ENCODE results near the gene PKNOX1. TPM values are rescaled to one million over a fixed set of nuclear protein-coding genes. Genes with fewer than 3 reads are reported as not detected.
"Not testable (repeated sequence)": the region's sequence is repeated elsewhere in the genome, so short reads cannot be mapped to it uniquely, and the experiment has no call there.

PKNOX1 gene
- total and polyA plus RNA-seq, 3 donors from 2014 or later = 22.1 to 82.5 (median 38.8) TPM

- no peak overlapping the region for H3K27ac ChIP-seq
- intact Hi-C loops (cut with DNase I; ENCODE audit: low total_unique reads) = no loop called here
- no peaks in the 10 kb centered on the region for H3K4me1 ChIP-seq
- H3K9me3 ChIP-seq = no peaks in the 10 kb centered on the region
- H3K36me3 ChIP-seq (ENCODE audit: low read depth, missing control alignments) = no peaks in the 10 kb centered on the region
- no peak for DNase-seq
- 97 to 100% methylated on average over 1 of the region's 1 CpG for WGBS, 2 donors
- H3K27me3 ChIP-seq = no peaks in the 10 kb centered on the region
- no peak overlapping the region for H3K4me3 ChIP-seq
- TF ChIP-seq POLR2A (IDR thresholded peaks at IDR 0.05) = no peak
- no peak for TF ChIP-seq CTCF (IDR thresholded peaks at IDR 0.05)
Observed at GRCh38 chr21:43034101-43034500, 59.7 kb downstream of the PKNOX1 start.

- Histone ChIP-seq H3K4me1 (no peaks in the 10 kb centered on the region), H3K4me3 (no peak overlapping the region), H3K36me3 (ENCODE audit: low read depth, missing control alignments) (no peaks in the 10 kb centered on the region), H3K9me3 (no peaks in the 10 kb centered on the region), H3K27me3 (no peaks in the 10 kb centered on the region), H3K27ac (no peak overlapping the region)
- 49 to 76% methylated on average over 5 of the region's 5 CpGs for WGBS, 2 donors
- no peak for DNase-seq
- intact Hi-C loops (cut with DNase I; ENCODE audit: low total_unique reads) = no loop called here
- TF ChIP-seq POLR2A (IDR thresholded peaks at IDR 0.05) (no peak), CTCF (IDR thresholded peaks at IDR 0.05) (no peak)
Observed at GRCh38 chr21:43034826-43035225, 60.5 kb downstream of the PKNOX1 start.

GRCh38 chr21:43036889-43037288, 62.5 kb downstream of the PKNOX1 start:
- H3K4me1 ChIP-seq; H3K27me3 ChIP-seq; intact Hi-C loops (cut with DNase I; ENCODE audit: low total_unique reads); H3K36me3 ChIP-seq (ENCODE audit: low read depth, missing control alignments); H3K9me3 ChIP-seq; H3K27ac ChIP-seq; DNase-seq; H3K4me3 ChIP-seq: not testable (repeated sequence)
- no CpG with 5 or more reads among the region's 17 CpGs for WGBS, 2 donors

GRCh38 chr21:43037918-43038658, 63.7 kb downstream of the PKNOX1 start:
- H3K9me3 ChIP-seq = not testable (repeated sequence)

GRCh38 chr21:43038659-43039044, 64.3 kb downstream of the PKNOX1 start:
- H3K4me1 ChIP-seq; H3K4me3 ChIP-seq; H3K36me3 ChIP-seq (ENCODE audit: low read depth, missing control alignments); H3K27me3 ChIP-seq; DNase-seq; intact Hi-C loops (cut with DNase I; ENCODE audit: low total_unique reads); H3K27ac ChIP-seq; H3K9me3 ChIP-seq: not testable (repeated sequence)
- 78% methylated on average over 8 of the region's 10 CpGs; no CpG with 5 or more reads in 1 of the 2 donors for WGBS, 2 donors

More at GRCh38 chr21:43037918-43038658, 63.7 kb downstream of the PKNOX1 start:
- intact Hi-C loops (cut with DNase I; ENCODE audit: low total_unique reads); H3K4me3 ChIP-seq; DNase-seq; H3K4me1 ChIP-seq; H3K36me3 ChIP-seq (ENCODE audit: low read depth, missing control alignments); H3K27me3 ChIP-seq; H3K27ac ChIP-seq: not testable (repeated sequence)
- 86 to 100% methylated on average over 1 to 14 of the region's 19 CpGs for WGBS, 2 donors

GRCh38 chr21:43042169-43042568, 67.8 kb downstream of the PKNOX1 start:
- H3K9me3 ChIP-seq; H3K36me3 ChIP-seq (ENCODE audit: low read depth, missing control alignments); intact Hi-C loops (cut with DNase I; ENCODE audit: low total_unique reads); H3K4me1 ChIP-seq; H3K27me3 ChIP-seq; H3K4me3 ChIP-seq; H3K27ac ChIP-seq; DNase-seq: not testable (repeated sequence)
- no CpG with 5 or more reads among the region's 5 CpGs for WGBS, 2 donors

- H3K9me3 ChIP-seq; H3K36me3 ChIP-seq (ENCODE audit: low read depth, missing control alignments); H3K4me3 ChIP-seq; H3K27ac ChIP-seq; DNase-seq; intact Hi-C loops (cut with DNase I; ENCODE audit: low total_unique reads); H3K27me3 ChIP-seq; H3K4me1 ChIP-seq: not testable (repeated sequence)
- WGBS, 2 donors = 90% methylated on average over 4 of the region's 14 CpGs; no CpG with 5 or more reads in 1 of the 2 donors
Observed at GRCh38 chr21:43043291-43043690, 68.9 kb downstream of the PKNOX1 start.

GRCh38 chr21:43044547-43044946, 70.2 kb downstream of the PKNOX1 start:
- H3K36me3 ChIP-seq (ENCODE audit: low read depth, missing control alignments); DNase-seq; H3K9me3 ChIP-seq; H3K4me3 ChIP-seq; H3K27ac ChIP-seq; H3K27me3 ChIP-seq; H3K4me1 ChIP-seq; intact Hi-C loops (cut with DNase I; ENCODE audit: low total_unique reads): not testable (repeated sequence)
- WGBS, 2 donors = 77% methylated on average over 5 of the region's 14 CpGs; no CpG with 5 or more reads in 1 of the 2 donors

- H3K27ac ChIP-seq; DNase-seq; H3K4me1 ChIP-seq; intact Hi-C loops (cut with DNase I; ENCODE audit: low total_unique reads); H3K27me3 ChIP-seq; H3K36me3 ChIP-seq (ENCODE audit: low read depth, missing control alignments); H3K4me3 ChIP-seq; H3K9me3 ChIP-seq: not testable (repeated sequence)
- 73% methylated on average over 6 of the region's 17 CpGs; no CpG with 5 or more reads in 1 of the 2 donors for WGBS, 2 donors
Observed at GRCh38 chr21:43045165-43045875, 71.0 kb downstream of the PKNOX1 start.
